ENCODE results near the gene CYB561D2.

DNA sequence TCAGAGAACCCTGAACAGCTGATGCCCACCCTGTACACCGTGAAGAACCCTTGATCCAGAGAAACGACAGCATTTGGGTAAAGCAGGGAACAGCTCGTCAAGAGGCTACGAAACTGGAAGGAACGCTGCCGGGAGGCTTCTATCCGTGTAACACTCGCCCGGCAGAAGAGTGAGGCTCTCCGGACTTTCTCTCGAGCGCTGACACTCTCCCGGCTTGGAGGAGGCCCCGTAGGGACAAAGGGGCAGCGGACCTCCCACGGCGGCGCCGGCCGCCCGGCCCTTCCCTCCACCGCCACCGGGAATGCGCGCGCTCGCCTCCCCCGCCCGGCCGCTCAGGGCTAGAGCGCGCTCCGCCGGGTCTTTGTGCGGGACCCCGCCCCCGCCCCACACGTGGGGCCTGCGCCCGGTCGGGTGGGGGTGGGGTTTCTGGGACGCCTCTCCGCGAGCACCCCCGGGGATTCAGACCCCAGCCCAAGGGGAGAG is 29.8 kb upstream of the CYB561D2 start:
- TF ChIP-seq, protein P1, sequence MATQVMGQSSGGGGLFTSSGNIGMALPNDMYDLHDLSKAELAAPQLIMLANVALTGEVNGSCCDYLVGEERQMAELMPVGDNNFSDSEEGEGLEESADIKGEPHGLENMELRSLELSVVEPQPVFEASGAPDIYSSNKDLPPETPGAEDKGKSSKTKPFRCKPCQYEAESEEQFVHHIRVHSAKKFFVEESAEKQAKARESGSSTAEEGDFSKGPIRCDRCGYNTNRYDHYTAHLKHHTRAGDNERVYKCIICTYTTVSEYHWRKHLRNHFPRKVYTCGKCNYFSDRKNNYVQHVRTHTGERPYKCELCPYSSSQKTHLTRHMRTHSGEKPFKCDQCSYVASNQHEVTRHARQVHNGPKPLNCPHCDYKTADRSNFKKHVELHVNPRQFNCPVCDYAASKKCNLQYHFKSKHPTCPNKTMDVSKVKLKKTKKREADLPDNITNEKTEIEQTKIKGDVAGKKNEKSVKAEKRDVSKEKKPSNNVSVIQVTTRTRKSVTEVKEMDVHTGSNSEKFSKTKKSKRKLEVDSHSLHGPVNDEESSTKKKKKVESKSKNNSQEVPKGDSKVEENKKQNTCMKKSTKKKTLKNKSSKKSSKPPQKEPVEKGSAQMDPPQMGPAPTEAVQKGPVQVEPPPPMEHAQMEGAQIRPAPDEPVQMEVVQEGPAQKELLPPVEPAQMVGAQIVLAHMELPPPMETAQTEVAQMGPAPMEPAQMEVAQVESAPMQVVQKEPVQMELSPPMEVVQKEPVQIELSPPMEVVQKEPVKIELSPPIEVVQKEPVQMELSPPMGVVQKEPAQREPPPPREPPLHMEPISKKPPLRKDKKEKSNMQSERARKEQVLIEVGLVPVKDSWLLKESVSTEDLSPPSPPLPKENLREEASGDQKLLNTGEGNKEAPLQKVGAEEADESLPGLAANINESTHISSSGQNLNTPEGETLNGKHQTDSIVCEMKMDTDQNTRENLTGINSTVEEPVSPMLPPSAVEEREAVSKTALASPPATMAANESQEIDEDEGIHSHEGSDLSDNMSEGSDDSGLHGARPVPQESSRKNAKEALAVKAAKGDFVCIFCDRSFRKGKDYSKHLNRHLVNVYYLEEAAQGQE (IDR thresholded peaks at IDR 0.05; ENCODE audit: borderline replicate concordance): peak; percentile 79
- TF ChIP-seq, protein P2, sequence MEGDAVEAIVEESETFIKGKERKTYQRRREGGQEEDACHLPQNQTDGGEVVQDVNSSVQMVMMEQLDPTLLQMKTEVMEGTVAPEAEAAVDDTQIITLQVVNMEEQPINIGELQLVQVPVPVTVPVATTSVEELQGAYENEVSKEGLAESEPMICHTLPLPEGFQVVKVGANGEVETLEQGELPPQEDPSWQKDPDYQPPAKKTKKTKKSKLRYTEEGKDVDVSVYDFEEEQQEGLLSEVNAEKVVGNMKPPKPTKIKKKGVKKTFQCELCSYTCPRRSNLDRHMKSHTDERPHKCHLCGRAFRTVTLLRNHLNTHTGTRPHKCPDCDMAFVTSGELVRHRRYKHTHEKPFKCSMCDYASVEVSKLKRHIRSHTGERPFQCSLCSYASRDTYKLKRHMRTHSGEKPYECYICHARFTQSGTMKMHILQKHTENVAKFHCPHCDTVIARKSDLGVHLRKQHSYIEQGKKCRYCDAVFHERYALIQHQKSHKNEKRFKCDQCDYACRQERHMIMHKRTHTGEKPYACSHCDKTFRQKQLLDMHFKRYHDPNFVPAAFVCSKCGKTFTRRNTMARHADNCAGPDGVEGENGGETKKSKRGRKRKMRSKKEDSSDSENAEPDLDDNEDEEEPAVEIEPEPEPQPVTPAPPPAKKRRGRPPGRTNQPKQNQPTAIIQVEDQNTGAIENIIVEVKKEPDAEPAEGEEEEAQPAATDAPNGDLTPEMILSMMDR (IDR thresholded peaks at IDR 0.05; ENCODE audit: poor library complexity, severe bottlenecking): no peak
- TF ChIP-seq EZH2 (IDR thresholded peaks at IDR 0.05; ENCODE audit: borderline replicate concordance, insufficient read depth, low read length, poor library complexity, severe bottlenecking) (no peak), POLR2AphosphoS5 (IDR thresholded peaks at IDR 0.05) (peak; percentile 80), EP300 (conservative IDR thresholded peaks at IDR 0.05; ENCODE audit: poor library complexity, severe bottlenecking) (peak; percentile 77), MXI1 (conservative IDR thresholded peaks at IDR 0.05; ENCODE audit: poor library complexity, severe bottlenecking) (peak; percentile 94), RAD21 (conservative IDR thresholded peaks at IDR 0.05) (no peak), SMC3 (conservative IDR thresholded peaks at IDR 0.05; ENCODE audit: poor library complexity) (peak; percentile 45), TAF1 (IDR thresholded peaks at IDR 0.05; ENCODE audit: low read depth) (peak; percentile 28)

All from neural cell (in vitro differentiated cells).